WTC11 (cell line): ENCODE measurements around the gene UBASH3A. TPM values are rescaled to one million over a fixed set of nuclear protein-coding genes. Genes with fewer than 3 reads are reported as not detected.

ENCODE experiments used
- ATAC-seq: fragments of 200-7000 bp; cut with Tn5 transposase; 2 replicates; pipeline ENCODE4 v1.10.0; 2021; ENCODE audit warnings: mild to moderate bottlenecking, moderate library complexity
- CTCF ChIA-PET: fragments of 300-600 bp; sonication (Branson Sonifier 250); formaldehyde crosslinking; loops from one replicate; lab custom pipeline; 2021; ENCODE audit warnings: antibody characterized with exemption; lab: Charles Lee
- POLR2A ChIA-PET: fragments of 350-600 bp; sonication (Branson Sonifier 250); formaldehyde crosslinking; loops from one replicate; lab custom pipeline; 2021; ENCODE audit warnings: antibody characterized with exemption; lab: Charles Lee
- DNase-seq: peaks from one replicate; pipeline ENCODE4 v3.0.0; 2021; ENCODE audit warnings: low spot score
- H3K27ac Mint-ChIP-seq: 2 replicates; pipeline ENCODE4 v1.8.0; 2021; ENCODE audit warnings: mixed read lengths
- H3K27me3 Mint-ChIP-seq: 2 replicates; pipeline ENCODE4 v1.8.0; 2021; ENCODE audit warnings: low read depth, mild to moderate bottlenecking, moderate library complexity, mixed read lengths
- H3K36me3 Mint-ChIP-seq: 2 replicates; pipeline ENCODE4 v1.8.0; 2021; ENCODE audit warnings: mixed read lengths
- H3K4me1 Mint-ChIP-seq: 2 replicates; pipeline ENCODE4 v1.8.0; 2022; ENCODE audit warnings: mixed read lengths
- H3K4me3 Mint-ChIP-seq: 2 replicates; pipeline ENCODE4 v1.8.0; 2021; ENCODE audit warnings: mild to moderate bottlenecking, moderate library complexity, mixed read lengths
- H3K9me3 Mint-ChIP-seq: 2 replicates; pipeline ENCODE4 v1.8.0; 2021; ENCODE audit warnings: mixed read lengths
- AFF4 ChIP-seq: sonication (generic); formaldehyde crosslinking; IDR thresholded peaks from 2 replicates; pipeline ENCODE4 v1.8.1; 2023; ENCODE audit warnings: mild to moderate bottlenecking, missing genetic modification reagents, borderline replicate concordance
- ATF1 ChIP-seq: sonication (generic); formaldehyde crosslinking; IDR thresholded peaks from 2 replicates; pipeline ENCODE4 v1.8.1; 2023; ENCODE audit warnings: mild to moderate bottlenecking, moderate library complexity, missing genetic modification reagents
- CBFB ChIP-seq: sonication (generic); formaldehyde crosslinking; IDR thresholded peaks from 2 replicates; pipeline ENCODE4 v1.8.1; 2022; ENCODE audit warnings: mild to moderate bottlenecking, low read depth, missing genetic modification reagents
- ESRRA ChIP-seq: sonication (generic); formaldehyde crosslinking; IDR thresholded peaks from 2 replicates; pipeline ENCODE4 v1.8.1; 2022; ENCODE audit warnings: mild to moderate bottlenecking, missing genetic modification reagents, borderline replicate concordance
- GRHL2 ChIP-seq: fragments of 250-450 bp; sonication (Bioruptor Pico); IDR thresholded peaks from 2 replicates; pipeline ENCODE4 v1.8.0; 2022; ENCODE audit warnings: mild to moderate bottlenecking, moderate library complexity; ENCODE audit not compliant: insufficient replicate concordance, severe bottlenecking
- HMGA2 ChIP-seq: fragments of 250-450 bp; sonication (Bioruptor Pico); IDR thresholded peaks from 2 replicates; pipeline ENCODE4 v1.4.0; 2021; ENCODE audit warnings: mild to moderate bottlenecking, moderate library complexity
- IRF2 ChIP-seq: sonication (generic); formaldehyde crosslinking; IDR thresholded peaks from 2 replicates; pipeline ENCODE4 v1.8.0; 2022; ENCODE audit warnings: low read depth, missing genetic modification reagents, borderline replicate concordance
- JUN ChIP-seq: sonication (generic); formaldehyde crosslinking; IDR thresholded peaks from 2 replicates; pipeline ENCODE4 v1.8.0; 2023; ENCODE audit warnings: mild to moderate bottlenecking, missing genetic modification reagents
- KAT7 ChIP-seq: sonication (generic); formaldehyde crosslinking; IDR thresholded peaks from 2 replicates; pipeline ENCODE4 v1.8.1; 2023; ENCODE audit warnings: missing genetic modification reagents, mild to moderate bottlenecking, borderline replicate concordance
- NR1H2 ChIP-seq: sonication (generic); formaldehyde crosslinking; IDR thresholded peaks from 2 replicates; pipeline ENCODE4 v1.9.0; 2021; ENCODE audit warnings: mild to moderate bottlenecking, moderate library complexity, missing genetic modification reagents
- PRDM15 ChIP-seq: sonication (generic); formaldehyde crosslinking; IDR thresholded peaks from 2 replicates; pipeline ENCODE4 v1.8.0; 2022; ENCODE audit warnings: missing genetic modification reagents
- PRRX2 ChIP-seq: fragments of 250-450 bp; sonication (Bioruptor Pico); IDR thresholded peaks from 2 replicates; pipeline ENCODE4 v1.8.0; 2021; ENCODE audit warnings: mild to moderate bottlenecking
- TCF7 ChIP-seq: sonication (generic); formaldehyde crosslinking; IDR thresholded peaks from 2 replicates; pipeline ENCODE4 v1.8.0; 2022; ENCODE audit warnings: mild to moderate bottlenecking, low read depth, missing genetic modification reagents, moderate library complexity
- ZBTB21 ChIP-seq: sonication (generic); formaldehyde crosslinking; IDR thresholded peaks from 2 replicates; pipeline ENCODE4 v1.8.1; 2023; ENCODE audit warnings: mild to moderate bottlenecking, missing genetic modification reagents, borderline replicate concordance
- ZBTB43 ChIP-seq: sonication (generic); formaldehyde crosslinking; IDR thresholded peaks from 2 replicates; pipeline ENCODE4 v1.8.1; 2023; ENCODE audit warnings: mild to moderate bottlenecking, missing genetic modification reagents
- ZNF121 ChIP-seq: sonication (generic); formaldehyde crosslinking; IDR thresholded peaks from 2 replicates; pipeline ENCODE4 v1.8.0; 2023; ENCODE audit warnings: missing genetic modification reagents
- ZNF219 ChIP-seq: sonication (generic); formaldehyde crosslinking; IDR thresholded peaks from 2 replicates; pipeline ENCODE4 v1.8.0; 2023; ENCODE audit warnings: missing genetic modification reagents, mild to moderate bottlenecking, borderline replicate concordance
- ZNF396 ChIP-seq: fragments of 250-450 bp; sonication (Bioruptor Pico); IDR thresholded peaks from 2 replicates; pipeline ENCODE4 v1.8.0; 2021; ENCODE audit warnings: mild to moderate bottlenecking, moderate library complexity, borderline replicate concordance
- ZNF423 ChIP-seq: fragments of 250-450 bp; sonication (Bioruptor Pico); IDR thresholded peaks from 2 replicates; pipeline ENCODE4 v2.1.2; 2022; ENCODE audit warnings: mild to moderate bottlenecking, moderate library complexity
- total RNA-seq: library from RNA; stranded (reverse); gene quantifications from 3 replicates; pipeline ENCODE4 v1.2.3, GENCODE V29; 2021
- TF ChIP-seq, protein P1 (sequence below): fragments of 250-450 bp; sonication (Bioruptor Pico); IDR thresholded peaks from 2 replicates; pipeline ENCODE4 v2.1.2; 2022; ENCODE audit warnings: mild to moderate bottlenecking, moderate library complexity
- TF ChIP-seq, protein P2 (sequence below): sonication (generic); formaldehyde crosslinking; IDR thresholded peaks from 2 replicates; pipeline ENCODE4 v1.8.0; 2022; ENCODE audit warnings: mild to moderate bottlenecking, missing genetic modification reagents

UBASH3A gene
- total RNA-seq, 1 experiment from 2014 or later, result not detected

DNA sequence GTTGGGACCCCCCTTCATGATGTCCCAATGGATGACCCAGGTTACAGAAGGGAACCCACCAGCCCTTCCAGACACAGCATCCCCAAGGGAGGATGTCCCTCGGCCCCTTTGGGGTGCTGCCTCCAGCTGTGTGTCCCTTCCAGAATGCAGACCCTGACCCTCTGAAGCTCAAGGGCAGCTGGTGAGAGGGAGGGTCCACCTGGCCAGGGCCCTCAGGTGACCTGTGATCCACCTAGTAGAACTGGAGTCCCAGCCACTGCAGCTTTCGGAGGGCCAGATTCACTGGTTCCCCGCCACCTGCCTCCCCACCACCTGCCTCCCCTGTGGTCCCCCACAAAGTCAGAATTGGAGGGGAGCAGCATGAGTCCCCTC is 27.8 kb upstream of the UBASH3A start:
- H3K4me1 Mint-ChIP-seq, result peaks cover 12% of the 10 kb centered on the region
- CTCF ChIA-PET, result interaction anchor here (1.0 to 1.2 kb wide), 3 partner anchors 9 to 91 kb away, joined by 3 to 6 read pairs (median 5); no protein-coding TSS in a partner anchor

GRCh38 chr21:42376338-42376982 is 27.2 kb upstream of the UBASH3A start:
- ChIA-PET CTCF (interaction anchor here (2.1 kb wide), 1 partner anchor 66 kb away, joined by 11 read pairs; no protein-coding TSS in a partner anchor), POLR2A (interaction anchor here (0.5 kb wide), 1 partner anchor 17 kb away, joined by 3 read pairs; no protein-coding TSS in a partner anchor)
- no peak overlapping the region for H3K27ac Mint-ChIP-seq
- H3K4me3 Mint-ChIP-seq, result no peak overlapping the region
- peaks cover 12% of the 10 kb centered on the region for H3K4me1 Mint-ChIP-seq
- peaks cover under 1% of the 10 kb centered on the region; the same call in 1 of the 2 replicates for H3K27me3 Mint-ChIP-seq
- DNase-seq (peak; percentile 38), ATAC-seq (peak; percentile 19; the same call in 1 of the 2 replicates)
- peaks cover under 1% of the 10 kb centered on the region; the same call in 1 of the 2 replicates for H3K36me3 Mint-ChIP-seq
- H3K9me3 Mint-ChIP-seq, result peaks cover 2% of the 10 kb centered on the region
- TF ChIP-seq ATF1 (CRISPR knock-in tag) (no peak), ESRRA (no peak), TCF7 (CRISPR knock-in tag) (no peak), NR1H2 (CRISPR knock-in tag) (no peak), JUN (no peak), ZNF121 (CRISPR knock-in tag) (no peak), HMGA2 (CRISPR knock-in tag) (no peak), ZNF219 (no peak), PRDM15 (CRISPR knock-in tag) (no peak), ZBTB21 (CRISPR knock-in tag) (no peak), ZNF396 (CRISPR knock-in tag) (no peak), IRF2 (no peak), PRRX2 (CRISPR knock-in tag) (no peak), CBFB (CRISPR knock-in tag) (no peak), AFF4 (CRISPR knock-in tag) (no peak)
- TF ChIP-seq, protein P1, sequence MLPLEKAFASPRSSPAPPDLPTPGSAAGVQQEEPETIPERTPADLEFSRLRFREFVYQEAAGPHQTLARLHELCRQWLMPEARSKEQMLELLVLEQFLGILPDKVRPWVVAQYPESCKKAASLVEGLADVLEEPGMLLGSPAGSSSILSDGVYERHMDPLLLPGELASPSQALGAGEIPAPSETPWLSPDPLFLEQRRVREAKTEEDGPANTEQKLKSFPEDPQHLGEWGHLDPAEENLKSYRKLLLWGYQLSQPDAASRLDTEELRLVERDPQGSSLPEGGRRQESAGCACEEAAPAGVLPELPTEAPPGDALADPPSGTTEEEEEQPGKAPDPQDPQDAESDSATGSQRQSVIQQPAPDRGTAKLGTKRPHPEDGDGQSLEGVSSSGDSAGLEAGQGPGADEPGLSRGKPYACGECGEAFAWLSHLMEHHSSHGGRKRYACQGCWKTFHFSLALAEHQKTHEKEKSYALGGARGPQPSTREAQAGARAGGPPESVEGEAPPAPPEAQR (CRISPR knock-in tag), result no peak
- TF ChIP-seq, protein P2, sequence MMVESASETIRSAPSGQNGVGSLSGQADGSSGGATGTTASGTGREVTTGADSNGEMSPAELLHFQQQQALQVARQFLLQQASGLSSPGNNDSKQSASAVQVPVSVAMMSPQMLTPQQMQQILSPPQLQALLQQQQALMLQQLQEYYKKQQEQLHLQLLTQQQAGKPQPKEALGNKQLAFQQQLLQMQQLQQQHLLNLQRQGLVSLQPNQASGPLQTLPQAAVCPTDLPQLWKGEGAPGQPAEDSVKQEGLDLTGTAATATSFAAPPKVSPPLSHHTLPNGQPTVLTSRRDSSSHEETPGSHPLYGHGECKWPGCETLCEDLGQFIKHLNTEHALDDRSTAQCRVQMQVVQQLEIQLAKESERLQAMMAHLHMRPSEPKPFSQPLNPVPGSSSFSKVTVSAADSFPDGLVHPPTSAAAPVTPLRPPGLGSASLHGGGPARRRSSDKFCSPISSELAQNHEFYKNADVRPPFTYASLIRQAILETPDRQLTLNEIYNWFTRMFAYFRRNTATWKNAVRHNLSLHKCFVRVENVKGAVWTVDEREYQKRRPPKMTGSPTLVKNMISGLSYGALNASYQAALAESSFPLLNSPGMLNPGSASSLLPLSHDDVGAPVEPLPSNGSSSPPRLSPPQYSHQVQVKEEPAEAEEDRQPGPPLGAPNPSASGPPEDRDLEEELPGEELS (CRISPR knock-in tag), result no peak

More for the DNA sequence above, 27.8 kb upstream of the UBASH3A start:
- TF ChIP-seq ZNF423 (CRISPR knock-in tag) (no peak), ZBTB43 (CRISPR knock-in tag) (no peak), KAT7 (CRISPR knock-in tag) (no peak), GRHL2 (CRISPR knock-in tag) (no peak)
- TF ChIP-seq, all 79 proteins: peak for 0
- POLR2A ChIA-PET, result no interaction called here
- DNase-seq (no peak), ATAC-seq (no peak)
- Mint-ChIP-seq H3K27me3 (no peaks in the 10 kb centered on the region; the same call in 1 of the 2 replicates), H3K36me3 (no peaks in the 10 kb centered on the region), H3K9me3 (no peaks in the 10 kb centered on the region), H3K27ac (no peak overlapping the region), H3K4me3 (no peak overlapping the region)
